Bone marrow (tissue), 2 donors: ENCODE data around the gene STARD4.

Experiments used
- DNase-seq, 2 donors: peaks; one replicate each; lab custom pipeline; 2025; lab: John Stamatoyannopoulos, UW

STARD4 gene

DNA sequence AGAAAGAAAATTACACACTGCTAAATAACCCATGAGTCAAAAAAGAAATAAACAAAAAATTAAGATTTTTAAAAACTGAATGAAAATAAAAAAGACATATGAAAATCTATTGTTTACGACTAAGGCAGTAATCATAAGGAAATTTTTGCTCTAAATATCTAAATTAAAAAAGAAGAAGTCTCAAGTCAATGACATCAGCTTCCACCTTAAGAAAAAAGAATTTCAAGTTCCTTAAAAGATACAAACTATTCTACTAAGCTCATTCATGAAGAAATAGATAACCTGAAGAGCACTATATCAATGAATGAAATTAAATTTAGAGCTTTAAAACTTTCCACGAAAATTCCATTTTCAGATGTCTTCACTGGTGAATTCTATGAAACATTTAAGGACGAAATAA is 15.7 kb upstream of the STARD4 start:
- no peak for DNase-seq

DNA sequence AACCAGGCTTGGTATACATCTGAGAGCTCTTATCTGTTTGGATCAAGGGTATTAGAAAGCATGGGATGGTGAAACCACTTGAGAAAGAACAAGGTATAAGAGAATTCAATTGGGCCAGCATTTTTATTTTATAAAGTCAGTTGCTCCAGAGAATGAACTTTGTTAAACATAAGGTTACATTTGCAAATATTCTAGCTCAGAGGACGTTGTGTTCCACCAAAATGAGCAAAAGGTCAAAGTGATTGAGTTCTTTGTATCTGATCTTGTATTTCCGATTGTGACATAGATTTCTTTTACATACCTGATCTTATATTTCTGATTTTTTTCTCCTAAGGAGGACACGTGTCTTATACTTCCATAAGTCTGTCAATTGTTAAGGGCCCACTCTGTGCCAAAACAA is 8.6 kb upstream of the STARD4 start:
- DNase-seq = no peak

DNA sequence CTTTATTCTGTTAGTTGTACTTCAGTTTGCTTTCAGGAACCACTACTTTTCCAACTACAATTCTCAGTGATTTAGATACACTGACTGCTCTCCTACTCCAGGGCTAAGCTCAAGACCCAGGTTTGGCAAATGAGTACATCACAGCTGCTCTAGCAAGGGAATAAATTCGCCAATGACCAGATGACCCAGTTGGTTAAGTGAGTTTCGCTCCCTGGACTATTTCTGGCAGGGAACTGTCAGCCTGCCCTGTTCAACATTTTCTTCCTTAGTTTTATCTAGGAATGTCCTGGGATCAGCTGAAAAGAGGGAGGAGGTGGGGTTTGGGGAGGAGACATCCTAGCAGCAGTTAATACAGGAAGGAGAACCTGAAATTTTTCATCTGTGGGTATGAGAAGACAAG is 6.4 kb upstream of the STARD4 start:
- no peak for DNase-seq

DNA sequence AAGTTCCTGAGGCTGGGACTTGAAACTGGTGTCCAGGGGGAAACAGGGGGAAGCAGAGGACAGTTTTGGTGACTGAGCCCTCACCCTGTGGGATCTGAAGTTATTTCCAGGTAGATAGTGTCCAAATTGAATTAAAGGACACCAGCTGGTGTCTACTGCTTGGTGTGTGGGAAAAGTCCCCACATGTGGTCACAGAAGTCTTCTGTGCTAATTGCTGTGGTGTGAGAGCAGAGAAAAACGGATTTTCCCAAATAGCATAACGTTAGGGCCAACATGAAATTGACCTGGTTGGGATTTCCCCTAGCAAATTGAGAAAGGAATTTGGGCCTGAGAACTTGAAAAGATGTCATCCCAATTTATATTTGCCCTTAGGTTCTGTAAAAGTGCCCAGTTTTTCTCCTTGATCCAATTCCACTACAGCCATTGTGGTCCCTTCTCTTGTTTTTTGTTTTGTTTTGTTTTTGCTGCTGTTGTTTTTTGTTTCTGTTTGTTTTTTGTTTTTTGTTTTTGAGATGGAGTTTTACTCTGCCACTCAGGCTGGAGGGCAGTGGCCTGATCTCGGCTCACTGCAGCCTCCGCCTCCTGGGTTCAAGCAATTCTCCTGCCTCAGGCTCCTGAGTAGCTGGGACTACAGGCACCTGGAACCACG is 5.6 kb upstream of the STARD4 start:
- no peak for DNase-seq

DNA sequence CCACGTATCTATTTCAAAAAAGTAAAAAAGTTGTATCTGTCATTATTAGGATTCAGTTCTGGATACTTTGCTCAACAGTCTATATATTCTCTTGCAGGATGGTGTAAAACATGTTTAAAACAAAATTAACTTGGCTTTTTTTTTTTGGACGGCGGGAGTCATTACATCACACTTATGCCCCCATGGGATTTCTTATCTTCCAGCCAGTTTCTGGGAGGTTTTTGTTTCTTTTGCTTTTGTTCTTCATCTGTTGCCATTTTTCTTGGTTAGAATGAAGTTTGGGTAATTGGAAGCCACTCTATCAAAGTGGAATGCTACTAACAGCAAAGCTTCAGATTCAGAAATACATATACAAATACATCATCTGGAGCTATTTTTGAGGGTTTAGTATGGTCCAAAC is 1.8 kb upstream of the STARD4 start:
- DNase-seq = no peak

DNA sequence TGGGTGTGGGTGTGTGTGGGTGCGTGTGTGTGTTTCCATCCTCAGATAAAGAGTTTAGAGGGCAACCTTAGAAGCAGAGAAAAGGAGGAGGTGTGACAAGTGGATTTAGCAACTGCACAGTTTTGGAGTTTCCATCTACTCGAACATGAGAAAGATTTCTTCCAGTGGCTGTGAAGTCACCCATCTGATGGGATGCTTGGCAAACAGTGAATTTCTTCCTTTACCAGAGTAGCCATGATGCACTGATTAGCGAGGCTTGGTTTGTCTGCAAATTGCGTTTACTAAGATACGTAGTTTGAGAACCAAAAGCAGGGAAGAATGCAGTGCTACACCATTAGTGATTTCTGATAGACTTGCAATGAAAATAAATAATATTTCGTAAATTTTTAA is 791 bp upstream of the STARD4 start:
- DNase-seq = no peak

DNA sequence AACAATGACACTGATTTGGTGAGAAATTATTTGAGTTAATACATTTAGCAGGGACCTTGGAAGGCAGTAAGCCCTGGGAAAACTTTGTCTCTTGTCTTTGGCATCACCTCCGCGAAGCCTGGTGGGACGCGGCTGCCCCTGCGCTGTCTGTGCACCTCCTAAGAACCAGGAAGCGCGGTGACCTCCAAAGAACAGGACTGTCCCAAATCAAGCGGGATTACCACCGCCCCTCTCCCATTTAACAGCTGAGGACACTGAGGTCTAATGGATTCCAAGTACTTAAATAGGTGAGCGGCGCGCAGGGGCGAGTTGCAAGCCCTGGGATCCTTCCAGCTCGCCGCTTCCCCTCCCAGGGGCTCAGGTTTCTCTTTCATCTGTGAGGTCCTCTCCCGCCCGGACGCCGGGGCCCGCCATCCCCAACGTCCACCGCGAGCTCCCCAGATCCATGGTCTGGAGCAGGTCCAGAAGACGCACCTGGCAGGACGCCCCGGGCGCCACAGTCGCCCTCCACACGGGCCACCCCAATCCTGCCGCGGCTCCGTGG is 432 bp downstream of the STARD4 start:
- no peak for DNase-seq

DNA sequence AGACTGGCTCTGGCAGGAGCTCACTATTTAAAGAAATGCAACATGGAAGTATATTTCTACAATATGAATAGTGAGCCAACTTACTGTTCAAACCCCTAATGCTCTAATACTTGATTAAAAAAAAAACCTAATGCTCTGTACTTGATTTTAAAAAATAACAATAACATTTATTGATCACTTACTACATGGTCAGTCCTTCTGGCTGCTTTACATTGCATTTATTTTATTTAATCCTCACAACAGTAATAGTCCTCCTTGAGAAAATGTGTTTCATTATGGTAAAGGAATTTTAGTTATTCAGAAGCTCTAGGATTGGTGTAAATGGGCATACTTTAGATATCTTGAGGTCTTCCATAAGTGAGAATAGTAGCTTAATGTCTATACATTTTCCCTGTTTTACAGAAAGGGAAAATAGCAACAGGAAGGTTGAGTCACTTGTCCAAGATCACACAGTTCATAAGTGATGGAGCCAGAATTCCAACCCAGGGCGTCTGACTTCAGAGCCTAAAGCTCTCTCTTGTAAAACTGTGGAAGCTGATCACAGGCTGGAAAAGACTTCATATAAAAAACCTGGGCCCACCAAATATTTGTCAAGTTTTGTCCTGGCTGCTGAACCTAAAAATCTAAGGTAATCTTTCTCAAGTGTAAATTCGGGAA is 1.0 kb downstream of the STARD4 start:
- DNase-seq = no peak

DNA sequence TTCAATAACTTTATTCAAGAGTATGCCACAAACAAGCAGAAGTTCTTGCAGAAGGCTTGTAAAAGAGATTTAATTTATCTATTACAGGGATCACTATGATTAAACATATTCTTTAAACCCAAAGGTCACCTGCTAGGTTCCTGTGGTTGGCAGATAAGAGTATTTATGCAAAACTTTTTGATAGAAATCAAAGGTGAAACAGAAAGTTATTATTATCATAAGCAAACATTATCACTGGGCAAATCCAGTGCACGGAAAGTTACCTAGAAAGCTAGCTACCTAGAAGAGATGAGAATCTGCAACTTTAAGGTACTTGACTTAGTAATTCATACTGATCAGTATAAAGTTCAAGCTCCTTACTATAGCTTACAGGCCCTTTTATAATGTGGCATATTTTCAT is 3.2 kb downstream of the STARD4 start:
- DNase-seq = no peak

DNA sequence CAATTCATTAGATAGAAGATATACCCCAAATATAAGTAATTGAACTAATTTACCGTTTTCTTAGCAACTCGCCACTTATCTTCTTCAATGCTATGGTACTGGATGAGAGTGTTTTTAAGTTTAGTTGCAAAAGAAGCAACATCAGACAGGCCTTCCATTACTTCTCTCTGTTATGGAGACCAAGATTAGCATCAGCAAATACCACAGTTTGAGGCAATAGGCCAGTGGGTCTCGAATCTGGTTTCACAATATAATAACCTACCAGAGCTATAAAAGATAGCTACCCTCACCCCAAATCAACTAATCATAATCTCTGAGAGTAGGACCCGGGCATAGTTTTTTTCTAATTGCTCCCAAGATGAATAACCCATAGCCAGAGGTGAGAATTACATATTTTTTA is 5.1 kb downstream of the STARD4 start:
- DNase-seq = no peak

DNA sequence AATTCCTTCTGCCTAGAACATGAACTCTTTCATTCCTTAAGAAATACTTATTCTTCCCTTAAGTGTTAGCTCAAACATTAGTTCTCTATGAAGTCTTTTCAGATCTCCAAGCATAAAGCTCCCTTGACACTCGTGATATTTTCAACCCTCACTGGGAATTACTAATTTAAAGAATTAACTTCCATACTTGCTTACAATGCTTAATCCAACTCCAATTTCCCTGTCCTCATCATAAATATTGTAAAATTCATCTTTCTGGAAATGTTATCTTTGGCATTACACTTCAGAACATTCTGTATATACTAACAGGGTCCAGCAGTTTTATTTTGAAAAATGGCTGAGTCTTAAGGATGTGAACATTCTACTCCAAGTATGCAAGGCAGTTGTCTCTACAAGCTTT is 7.2 kb downstream of the STARD4 start:
- no peak for DNase-seq

DNA sequence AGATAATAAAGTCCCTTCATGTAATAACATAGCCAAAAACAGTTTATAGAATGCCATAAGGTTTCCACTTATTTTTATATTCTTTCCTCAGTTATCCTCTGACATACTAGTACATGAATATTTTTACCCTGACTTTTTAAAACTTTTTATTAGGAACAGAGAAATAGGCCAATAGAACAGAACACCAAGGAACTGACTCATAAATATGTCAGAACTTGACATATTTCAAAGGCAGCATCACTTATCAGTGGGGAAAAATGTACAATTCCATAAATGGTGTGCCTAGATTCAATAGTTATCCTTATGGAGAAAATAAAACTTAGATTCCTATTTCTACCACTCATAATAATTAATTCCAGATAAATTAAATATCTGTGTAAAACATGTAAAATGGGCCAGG is 9.4 kb downstream of the STARD4 start:
- no peak for DNase-seq

DNA sequence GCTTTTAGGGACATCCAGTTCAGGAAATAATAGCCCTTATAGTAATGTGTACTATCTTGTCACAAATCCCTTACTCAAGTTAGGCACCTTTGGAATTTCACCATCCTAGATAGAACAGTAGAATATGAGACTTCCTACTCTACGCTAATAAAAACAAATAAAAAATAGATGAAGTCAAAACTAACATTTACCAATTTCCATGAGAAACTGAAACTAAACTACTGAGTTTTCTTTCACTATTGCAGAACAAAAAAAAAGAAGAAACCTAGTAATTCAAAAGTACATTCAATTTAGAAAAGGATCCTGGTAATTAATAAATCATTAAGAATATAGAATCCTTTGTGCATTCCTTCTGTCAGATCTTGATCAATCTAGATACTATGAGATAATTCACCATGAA is 14.0 kb downstream of the STARD4 start:
- DNase-seq = no peak

DNA sequence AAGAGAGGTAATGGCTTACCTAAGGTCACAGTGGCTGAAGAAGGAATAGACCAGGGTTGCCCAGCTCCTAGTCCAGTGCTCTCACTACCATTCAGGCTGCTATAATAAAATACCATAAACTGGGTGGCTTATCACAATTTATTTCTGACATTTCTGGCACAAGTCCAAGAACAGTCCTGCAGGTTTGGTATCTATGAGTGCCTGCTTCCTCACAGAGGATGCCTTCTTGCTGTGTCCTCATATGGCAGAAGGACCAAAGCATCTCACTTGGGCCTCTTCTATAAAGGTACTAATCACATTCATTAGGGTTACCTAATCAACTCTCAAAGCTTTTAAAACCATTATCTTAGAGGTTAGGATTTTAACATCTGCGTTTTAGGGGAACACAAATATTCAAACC is 17.2 kb downstream of the STARD4 start:
- no peak for DNase-seq

DNA sequence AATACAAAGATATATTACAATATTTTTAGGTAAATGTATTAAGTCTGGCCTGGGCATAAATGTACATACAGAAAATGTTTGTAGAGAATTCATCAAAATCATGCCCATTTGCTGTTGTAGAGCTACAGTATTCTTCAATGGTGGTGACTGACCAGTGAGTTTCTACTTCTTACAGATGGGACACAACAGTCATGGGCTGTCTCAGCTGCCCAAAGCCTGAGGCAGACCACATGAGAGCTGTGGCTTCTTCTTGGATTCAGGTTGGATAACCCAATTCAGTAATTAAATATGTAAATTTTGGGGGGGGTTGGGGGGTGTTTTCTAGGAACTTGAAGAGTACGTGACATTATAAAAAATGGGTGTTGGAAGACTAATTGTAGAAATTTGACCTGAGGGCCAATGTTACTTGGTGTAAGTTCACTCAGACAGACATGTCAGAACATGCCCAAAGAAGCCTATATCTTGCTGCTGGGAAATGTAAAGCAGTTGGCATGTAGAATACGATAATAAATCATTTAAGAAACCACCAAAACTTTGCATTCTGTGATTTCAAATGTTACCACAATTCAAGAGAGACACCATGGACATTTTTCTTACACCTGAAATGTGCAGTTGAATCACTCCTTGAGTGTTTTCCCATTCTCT is 17.9 kb downstream of the STARD4 start:
- no peak for DNase-seq

DNA sequence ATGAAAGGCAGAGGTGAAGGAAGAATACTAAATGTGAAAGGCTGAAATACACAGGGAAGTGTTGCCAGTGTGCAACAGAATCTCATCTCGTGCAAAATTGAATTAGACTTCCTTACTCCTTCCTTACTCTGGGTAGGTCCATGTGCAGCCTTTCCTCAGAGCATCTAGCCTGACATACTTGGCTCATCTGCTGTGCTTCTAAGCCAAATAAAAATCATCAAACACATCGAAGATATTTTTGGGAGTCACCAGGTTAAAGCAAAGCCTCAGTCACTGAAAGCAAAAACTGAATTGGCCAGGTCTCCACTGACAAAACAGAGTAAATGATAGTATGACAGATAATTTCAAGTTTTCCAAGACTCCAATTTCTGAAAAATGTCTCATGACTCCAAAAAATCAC is 19.3 kb downstream of the STARD4 start:
- no peak for DNase-seq

DNA sequence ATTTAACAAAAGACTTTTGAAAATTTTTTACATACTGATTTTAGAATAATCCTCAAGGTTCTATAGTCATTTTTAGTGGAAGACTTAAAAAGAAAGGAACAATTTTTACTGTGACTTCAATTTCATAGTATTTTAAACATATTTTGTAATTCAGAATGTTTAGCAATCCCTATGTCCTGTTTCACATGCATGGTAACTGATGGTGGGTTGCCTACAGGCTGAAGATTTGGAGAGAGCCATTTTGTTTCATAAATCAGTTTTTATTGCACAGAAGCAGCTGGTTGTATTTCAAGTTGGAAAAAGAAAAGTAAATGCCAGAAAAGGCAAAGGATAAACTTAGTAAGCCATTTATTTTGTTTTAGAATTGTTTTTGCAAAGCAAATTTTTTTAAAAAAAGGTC is 24.0 kb downstream of the STARD4 start:
- DNase-seq = no peak

DNA sequence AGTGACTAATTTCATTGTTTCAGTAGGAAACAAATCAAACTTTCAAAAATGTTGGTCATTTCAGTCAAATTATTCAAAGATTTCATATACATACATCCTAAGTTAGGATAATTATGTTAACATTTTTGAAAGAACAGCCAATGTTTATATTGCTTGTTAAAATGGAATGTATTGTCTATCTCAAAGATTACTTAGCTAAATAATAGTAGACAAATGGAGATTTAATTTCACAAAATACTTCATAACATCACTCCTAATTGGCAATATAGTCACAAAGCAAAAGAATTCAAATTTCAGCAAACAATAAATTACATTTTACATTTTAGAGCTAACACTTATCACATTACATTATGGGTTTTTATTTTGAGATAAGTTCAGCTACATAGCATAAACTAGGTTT is 25.4 kb downstream of the STARD4 start:
- DNase-seq = no peak

DNA sequence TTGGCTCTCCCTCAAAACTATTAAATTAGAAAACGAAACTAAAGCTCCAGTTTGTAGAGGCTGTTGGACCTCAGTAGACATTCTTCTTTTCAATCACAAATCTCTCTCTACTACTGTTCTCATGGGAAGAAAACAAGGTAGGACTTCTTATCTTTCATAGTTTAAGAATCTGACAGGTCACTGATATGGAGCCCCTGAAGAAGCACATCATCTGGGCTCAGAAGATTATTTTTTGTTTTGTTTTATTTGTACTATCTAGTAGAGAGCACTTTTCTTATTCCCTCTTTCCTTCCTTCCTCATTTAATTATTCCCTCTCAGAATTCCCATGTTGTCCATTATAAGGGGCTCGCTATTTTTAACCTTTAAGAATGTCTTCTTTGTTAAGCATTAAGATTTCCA is 26.3 kb downstream of the STARD4 start:
- no peak for DNase-seq

DNA sequence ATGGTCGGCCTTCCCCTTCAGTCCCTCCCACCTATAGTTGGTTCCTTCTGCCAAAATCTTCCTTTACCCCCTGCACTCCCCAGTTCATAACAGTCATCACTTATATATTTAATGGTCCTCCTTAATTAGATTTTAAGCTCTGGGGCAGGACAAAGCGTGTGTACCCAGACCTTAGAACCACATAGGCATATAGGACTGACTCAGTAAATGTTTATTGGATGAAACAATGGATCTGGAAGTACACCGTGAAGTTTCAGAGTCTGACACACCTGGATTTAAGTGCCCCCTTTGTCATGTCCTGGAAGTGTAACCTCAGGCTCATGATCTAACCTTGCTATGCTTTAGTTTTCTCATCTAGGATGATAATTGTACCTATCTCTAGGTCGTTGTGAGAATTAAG is 32.0 kb downstream of the STARD4 start:
- no peak for DNase-seq

DNA sequence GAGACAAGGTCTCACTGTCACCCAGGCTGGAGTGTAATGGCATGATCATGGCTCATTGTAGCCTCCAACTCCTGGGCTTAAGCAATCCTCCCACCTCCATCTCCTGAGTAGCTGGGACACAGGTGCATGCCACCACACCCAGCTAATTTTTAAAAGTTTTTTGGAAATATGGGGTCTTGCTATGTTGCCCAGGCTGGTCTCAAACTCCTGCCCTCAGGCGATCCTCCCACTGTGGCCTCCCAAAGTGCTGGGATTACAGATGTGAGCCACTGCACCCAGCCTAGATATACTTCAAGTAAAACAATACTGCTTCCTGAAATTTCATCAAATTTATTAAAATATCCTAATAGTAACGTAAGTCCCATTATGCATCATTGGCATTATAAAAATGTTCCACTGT is 33.4 kb downstream of the STARD4 start:
- no peak for DNase-seq

DNA sequence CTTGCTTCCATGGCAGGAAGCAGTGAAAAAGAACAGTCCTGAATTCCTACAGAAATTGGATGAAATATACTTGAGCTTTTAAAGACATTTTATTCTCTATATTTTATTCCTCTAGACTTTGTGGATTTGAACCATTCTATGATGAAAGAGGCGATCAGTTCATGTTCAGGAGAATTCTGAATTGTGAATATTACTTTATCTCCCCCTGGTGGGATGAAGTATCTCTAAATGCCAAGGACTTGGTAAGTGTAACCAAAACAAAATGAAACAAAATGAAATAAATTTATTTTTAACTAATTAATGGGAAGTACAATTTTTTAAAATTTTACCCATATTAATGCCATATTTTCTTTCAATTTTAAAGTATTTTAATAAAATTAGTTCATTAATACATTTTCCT is 34.1 kb downstream of the STARD4 start:
- DNase-seq = no peak

DNA sequence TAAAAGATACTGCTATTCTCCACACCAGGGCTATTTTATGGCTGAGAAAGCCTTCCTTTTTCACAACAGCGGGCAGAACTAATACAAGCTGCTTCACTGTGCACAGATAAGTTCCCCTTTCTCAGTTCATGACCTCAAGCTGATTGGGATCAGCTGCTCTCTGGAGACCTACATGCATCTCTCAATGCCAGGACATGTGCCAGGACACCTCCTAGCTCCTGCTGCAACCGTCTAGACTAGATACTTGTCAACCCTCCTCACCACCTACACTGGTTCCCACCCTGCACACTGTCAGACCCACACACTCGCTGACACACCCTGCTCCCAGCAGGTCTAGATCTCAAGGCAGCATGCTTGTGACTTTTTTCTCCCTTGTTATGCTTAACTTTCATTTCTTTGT is 39.8 kb downstream of the STARD4 start:
- DNase-seq = no peak

DNA sequence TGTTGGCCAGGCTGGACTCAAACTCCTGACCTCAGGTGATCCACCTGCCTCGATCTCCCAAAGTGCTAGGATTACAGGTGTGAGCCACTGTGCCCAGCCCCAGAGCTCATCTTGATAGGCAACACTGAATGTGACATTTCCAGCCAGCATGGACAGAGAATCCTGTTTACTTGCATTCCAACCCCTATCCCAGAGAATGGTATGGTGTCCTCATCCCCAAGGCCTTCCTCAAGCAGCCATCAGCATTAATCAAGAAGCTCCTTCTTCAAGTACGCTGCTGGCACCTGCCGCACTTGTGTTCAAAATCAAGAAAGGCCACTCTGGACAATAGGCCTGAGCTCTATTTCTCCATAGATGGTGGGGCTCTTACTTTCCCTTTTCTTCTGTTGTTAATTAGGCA is 40.2 kb downstream of the STARD4 start:
- DNase-seq = no peak
